GM18520 (cell line): Measurements from ENCODE around the gene PTGES3.
A peak's percentile ranks its signal among the peaks of the same experiment; 100 is the strongest.
"Not testable (repeated sequence)": the region's sequence is repeated elsewhere in the genome, so short reads cannot be mapped to it uniquely, and the experiment has no call there.

Experiments used
- ATAC-seq: cut with Tn5 transposase; IDR thresholded peaks from one replicate; pipeline ENCODE4 v1.9.1; 2021; ENCODE audit not compliant: unreplicated experiment

The PTGES3 gene, protein sequence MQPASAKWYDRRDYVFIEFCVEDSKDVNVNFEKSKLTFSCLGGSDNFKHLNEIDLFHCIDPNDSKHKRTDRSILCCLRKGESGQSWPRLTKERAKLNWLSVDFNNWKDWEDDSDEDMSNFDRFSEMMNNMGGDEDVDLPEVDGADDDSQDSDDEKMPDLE

DNA sequence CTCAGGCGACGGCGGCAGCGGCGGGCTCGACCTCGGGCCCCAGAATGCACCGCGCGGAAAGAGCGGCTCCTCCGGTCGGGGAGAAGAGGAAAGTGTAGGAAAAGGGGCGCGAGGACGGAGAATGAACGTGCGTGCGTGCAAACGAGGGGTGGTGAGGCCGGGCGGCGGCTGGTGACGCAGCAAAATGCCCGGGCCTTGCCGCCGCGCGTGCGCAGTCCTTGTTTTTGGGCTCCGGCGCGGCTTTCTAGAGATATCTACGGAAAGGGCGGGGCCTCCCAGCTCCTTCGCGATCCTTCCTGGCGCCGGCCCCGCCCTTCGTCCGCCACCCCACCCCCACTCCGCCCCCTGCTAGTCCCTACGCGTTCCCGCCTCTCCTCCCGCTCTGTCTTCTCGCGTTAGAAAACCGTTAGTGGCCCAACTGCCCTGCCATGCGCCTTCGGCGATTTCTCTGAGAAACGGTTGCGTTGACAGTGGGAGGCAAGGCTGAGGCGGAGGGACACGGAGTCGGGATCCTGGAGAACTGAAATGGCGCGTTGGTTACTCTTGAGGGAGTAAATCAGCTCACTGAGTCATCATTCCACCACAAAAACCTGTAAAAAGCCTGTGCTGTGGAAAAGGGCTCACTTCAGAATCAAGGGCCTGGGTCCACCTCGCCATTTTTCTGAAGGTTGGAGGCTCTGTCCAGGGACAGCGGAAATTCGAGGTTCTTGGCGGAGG, at the start of gene PTGES3:
TSS of gene PTGES3 (minus strand) at position 156 of the 717 bp plus-strand sequence. CDS start 285 bp downstream, outside the sequence.
- peak; percentile 55 for ATAC-seq

DNA sequence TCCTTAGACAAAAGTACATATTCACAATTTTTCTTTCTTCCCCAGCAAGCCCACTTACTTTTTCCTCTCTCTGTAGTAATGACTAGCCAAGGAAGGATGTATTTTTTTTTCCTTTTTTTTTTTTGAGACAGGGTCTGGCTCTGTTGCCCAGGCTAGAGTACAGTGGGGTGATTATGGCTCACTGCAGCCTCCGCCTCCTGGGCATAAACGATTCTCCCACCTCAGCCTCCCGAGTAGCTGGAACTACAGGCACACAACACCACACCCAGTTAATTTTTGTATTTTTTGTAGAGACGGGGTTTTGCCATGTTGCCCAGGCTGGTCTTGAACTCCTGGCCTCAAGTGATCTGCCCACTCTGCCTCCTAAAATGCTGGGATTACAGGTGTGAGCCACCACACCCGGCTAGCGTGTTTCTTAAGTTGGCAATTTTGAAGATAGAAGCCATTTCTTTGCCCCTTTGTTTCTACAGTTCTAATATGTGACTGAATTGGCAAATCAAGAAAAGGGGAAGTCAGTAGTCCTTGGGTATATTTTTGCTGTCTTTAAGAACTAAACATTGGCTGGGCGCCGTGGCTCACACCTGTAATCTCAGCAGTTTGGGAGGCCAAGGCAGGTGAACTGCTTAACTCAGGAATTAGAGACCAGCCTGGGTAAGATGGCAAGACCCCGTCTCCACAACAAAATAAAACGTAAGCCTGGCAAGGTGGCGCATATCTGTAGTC, 40.2 kb upstream of the PTGES3 start:
- no peak for ATAC-seq

DNA sequence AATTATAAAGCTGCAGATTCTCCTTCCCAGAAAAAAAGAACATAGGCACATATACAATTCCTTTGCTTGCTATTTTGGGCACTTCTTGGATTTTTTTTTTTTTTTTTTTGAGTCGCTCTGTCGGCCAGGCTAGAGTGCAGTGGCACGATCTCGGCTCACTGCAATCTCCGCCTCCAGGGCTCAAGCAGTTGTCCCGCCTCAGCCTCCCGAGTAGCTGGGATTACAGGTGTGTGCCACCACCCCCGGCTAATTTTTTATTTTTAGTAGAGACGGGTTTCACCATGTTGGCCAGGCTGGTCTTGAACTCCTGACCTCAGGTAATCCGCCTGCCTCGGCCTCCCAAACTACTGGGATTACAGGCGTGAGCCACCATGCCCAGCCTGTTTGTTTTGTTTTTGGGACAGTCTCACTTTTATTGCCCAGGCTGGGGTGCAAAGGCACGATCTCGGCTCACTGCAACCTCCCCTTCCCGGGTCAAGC, 38.2 kb upstream of the PTGES3 start:
- ATAC-seq = not testable (repeated sequence)

GRCh38 chr12:56725723-56726102, 37.6 kb upstream of the PTGES3 start:
- no peak for ATAC-seq

GRCh38 chr12:56724972-56725722, 37.1 kb upstream of the PTGES3 start, which contains the start of gene NACA:
TSS of gene NACA (minus strand) at chr12:56725299. CDS start at chr12:56724521, 778 bp downstream.
- ATAC-seq = peak; percentile 93

GRCh38 chr12:56724701-56724971, 36.6 kb upstream of the PTGES3 start:
- no peak for ATAC-seq

DNA sequence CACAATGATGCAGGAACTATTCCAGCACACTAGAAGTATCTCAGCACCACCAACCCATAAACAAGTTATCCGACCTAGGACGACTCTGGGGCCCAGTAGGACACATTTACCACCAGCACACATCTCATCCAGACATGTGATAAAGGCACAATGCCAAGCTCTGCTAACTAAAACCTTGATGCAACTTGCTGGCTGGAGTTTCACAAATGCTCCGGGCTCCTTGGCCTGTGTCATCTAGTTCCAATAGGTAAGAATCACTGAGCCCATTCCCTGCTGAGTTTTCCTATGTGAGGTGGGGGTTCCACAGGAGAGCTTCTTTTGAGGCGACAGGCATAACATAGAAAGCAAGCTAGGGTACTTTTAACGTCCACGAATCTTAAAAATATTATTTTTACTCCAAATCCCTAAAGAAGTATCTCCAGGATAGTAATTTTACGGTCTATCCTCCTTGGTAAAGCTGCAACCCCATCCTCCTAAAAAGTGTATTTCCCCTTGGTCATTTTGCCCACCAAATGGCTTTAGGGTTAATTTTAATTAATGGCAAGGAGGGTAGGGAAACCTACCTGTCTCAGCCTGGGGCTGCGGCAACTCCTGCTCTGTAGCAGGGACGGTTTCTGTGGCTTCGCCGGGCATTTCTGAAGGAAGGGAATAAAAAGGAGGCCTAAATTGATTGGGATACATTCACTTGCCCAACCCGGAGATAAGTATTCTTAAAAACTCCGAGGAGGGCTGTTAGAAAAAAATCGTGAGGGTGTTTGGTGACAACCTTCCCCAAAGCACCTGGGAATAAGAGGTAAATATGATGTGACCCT, 36.0 kb upstream of the PTGES3 start:
- no peak for ATAC-seq

DNA sequence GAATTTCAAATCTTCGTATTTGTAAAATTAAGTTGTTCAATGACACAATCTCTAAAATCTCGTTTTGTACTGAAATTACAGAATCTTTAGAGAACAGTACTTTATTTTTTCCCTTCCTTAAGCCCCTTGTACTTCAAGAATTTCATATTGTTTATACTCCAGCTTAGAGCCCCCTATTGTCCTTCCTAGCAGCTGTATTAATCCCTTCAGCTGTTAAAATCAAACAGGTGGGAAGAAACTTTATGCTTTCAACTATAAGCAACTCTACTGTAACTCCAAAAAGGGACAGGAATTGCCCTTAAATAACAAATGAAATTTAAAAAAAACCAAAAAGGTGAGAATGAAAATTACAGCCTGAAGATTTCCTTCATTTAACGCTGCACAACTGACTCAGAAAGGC, 35.3 kb upstream of the PTGES3 start:
- ATAC-seq = no peak

DNA sequence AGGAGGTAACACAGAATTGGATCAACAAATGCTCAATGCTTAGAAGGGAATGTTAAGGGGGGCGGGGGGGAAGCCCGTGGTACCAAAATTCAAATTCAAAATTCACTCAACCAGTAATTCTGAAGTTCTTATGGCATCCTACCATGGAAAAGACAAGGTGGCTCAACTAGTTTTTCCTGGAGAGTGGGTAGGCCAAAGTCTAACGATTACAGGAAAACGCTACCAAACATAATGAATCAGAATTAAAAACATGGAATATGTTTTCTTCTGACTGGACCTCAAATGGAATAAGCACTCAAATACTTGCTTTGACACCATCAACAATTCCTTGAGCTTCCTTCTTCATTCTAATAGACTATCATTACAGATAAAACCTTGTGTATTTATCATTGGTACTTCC, 34.7 kb upstream of the PTGES3 start:
- ATAC-seq = no peak

- ATAC-seq = no peak
Observed at GRCh38 chr12:56721721-56722120, 33.6 kb upstream of the PTGES3 start.

GRCh38 chr12:56721216-56721615, 33.1 kb upstream of the PTGES3 start:
- no peak for ATAC-seq

- no peak for ATAC-seq
Observed at GRCh38 chr12:56720731-56721151, 32.7 kb upstream of the PTGES3 start.

DNA sequence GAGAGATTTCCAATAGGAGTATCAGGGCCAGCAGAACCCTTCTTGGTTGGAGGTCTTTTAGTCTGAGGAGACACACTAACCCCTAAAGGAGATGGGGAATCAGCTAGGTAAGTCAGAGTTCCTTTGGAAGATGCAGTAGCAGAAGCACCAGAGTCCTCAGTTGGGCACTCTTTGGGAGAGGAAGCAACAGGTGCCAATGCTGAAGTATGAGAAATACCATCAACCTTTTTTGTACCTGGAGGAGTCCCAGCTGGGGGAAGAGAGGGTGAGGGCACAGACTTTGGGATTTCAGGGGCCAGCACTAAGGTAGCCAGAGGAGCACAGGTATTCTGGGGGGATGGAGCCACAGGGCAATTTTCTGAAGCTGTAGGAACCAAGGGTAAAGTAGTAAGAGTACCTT, 31.0 kb upstream of the PTGES3 start:
- ATAC-seq = no peak

DNA sequence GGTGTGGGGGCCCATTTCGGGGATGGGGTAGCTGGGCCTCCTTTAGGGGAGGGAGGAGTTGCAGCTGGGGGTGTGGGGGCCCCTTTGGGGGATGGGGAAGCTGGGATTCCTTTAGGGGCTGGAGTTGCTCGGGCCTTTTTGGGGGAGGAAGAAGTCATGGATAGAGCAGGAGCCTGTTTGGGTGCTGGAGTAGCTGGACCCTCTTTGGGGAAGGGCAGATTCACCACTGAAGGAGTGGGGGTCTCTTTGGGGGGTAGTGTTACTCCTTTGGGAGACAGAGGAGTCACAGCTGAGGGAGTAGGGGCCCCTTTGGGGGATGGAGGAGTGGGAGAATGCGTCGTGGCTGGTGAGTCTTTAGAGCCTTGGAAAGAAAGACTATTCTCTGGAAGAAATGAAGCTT, 30.6 kb upstream of the PTGES3 start:
- ATAC-seq = no peak

DNA sequence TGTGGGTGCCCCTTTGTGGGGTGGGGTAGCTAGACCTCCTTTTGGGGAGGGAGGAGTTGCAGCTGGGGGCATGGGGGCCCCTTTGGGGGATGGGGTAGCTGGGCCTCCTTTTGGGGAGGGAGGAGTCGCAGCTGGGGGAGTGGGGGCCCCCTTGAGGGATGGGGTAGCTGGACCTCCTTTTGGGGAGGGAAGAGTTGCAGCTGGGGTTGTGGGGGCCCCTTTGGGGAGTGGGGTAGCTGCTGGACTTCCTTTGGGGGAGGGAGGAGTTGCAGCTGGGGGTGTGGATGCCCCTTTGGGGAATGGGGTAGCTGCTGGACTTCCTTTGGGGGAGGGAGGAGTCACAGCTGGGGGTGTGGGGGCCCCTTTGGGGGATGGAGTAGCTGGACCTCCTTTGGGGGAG, 30.1 kb upstream of the PTGES3 start:
- ATAC-seq = no peak

DNA sequence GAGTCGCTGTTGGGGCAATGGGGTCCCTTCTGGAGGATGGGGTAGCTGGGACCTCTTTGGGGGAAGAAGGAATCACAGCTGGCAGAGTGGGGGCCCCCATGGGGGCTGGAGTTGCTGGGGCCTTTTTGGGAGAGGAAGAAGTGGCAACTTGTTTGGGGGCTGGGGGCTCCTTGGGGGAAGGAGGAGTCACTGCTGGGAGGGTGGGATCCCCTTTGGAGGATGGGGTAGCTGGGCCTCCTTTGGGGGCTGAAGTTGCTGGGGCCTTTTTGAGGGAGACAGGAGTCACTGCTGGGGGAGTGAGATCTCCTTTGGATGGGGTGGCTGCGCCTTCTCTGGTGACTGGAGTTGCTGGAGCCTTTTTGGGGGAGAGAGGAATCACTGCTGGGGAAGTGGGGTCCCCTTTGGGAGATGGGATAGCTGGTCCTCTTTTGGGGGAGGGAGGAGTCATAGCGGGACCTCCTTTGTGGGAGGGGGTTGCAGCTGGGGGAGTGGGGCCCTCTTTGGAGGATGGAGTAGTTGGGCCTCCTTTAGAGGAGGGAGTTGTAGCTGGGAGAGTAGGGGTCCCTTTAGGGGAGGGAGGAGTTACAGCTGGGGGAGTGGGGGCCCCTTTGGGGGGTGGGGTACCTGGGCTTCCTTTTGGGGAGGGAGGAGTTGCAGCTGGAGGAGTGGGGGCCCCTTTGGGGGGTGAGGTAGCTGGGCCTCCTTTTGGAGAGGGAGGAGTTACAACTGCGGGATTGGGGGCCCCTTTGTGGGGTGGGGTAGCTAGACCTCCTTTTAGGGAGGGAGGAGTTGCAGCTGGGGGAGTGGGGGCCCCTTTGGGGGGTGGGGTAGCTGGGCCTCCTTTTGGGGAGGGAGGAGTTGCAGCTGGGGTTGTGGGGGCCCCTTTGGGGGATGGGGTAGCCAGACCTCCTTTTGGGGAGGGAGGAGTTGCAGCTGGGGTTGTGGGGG, 29.1 kb upstream of the PTGES3 start:
- ATAC-seq = no peak

DNA sequence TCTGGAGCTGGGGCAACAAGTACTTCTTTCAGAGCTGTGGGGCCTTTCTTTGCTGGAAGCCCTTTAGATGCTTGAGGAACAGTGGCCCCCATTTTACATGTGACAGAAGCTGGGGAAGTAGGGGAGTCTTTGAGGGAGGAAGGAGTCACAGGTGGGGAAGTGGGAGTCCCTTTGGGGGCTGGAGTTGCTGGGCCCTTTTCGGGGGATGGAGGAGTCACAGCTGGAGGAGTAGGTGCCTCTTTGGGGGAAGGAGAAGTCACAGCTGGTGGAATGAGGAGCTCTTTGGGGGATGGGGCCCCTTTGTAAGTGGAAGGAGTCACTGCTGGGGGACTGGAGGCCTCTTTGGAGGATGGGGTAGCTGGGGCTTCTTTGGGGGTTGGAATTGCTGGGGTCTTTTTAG, 28.4 kb upstream of the PTGES3 start:
- ATAC-seq = no peak

- ATAC-seq = no peak
Observed at GRCh38 chr12:56715798-56716197, 27.7 kb upstream of the PTGES3 start.

DNA sequence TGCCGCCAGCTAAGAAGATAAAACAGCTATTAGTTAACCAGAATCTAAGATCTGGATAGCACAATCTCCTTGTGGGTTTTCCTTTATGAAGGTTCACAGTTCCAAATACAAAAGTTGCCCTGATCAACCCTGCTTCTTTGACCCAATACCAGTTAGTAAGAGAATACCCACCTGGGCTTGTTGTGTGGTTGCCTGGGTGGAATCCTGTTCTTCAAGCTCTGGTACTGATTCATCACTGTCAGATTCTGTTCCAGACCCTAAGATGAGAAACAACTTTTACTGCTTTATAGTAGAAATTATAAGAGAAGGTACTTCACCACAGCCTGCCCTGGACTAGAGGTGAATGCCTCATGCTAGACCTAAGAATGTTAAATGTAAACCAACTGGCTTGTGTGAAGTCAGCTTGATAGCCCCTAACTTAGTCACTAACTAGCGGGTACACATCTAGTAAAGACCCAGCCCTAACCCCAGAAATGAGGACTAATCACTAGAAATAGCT, 26.4 kb upstream of the PTGES3 start:
- no peak for ATAC-seq
